HG03469 (cell line): ENCODE data around the gene SMOC1.

Experiments
- ATAC-seq: cut with Tn5 transposase; IDR thresholded peaks from one replicate; pipeline ENCODE4 v1.9.1; 2021; ENCODE audit warnings: mild to moderate bottlenecking, moderate library complexity, moderate number of reproducible peaks; ENCODE audit not compliant: unreplicated experiment

SMOC1 gene

GRCh38 chr14:69861025-69861569, 18.1 kb upstream of the SMOC1 start:
- ATAC-seq: no peak

GRCh38 chr14:69863083-69863482, 16.1 kb upstream of the SMOC1 start:
- ATAC-seq: no peak

- no peak for ATAC-seq
Observed at GRCh38 chr14:69865701-69866365, 13.4 kb upstream of the SMOC1 start.

GRCh38 chr14:69868363-69868963, 10.8 kb upstream of the SMOC1 start:
- no peak for ATAC-seq

- no peak for ATAC-seq
Observed at GRCh38 chr14:69870613-69871012, 8.6 kb upstream of the SMOC1 start.

- ATAC-seq: no peak
Observed at GRCh38 chr14:69873877-69874780, 5.1 kb upstream of the SMOC1 start.

GRCh38 chr14:69876221-69876847, 2.9 kb upstream of the SMOC1 start:
- no peak for ATAC-seq

- no peak for ATAC-seq
Observed at GRCh38 chr14:69876848-69877306, 2.3 kb upstream of the SMOC1 start.

- no peak for ATAC-seq
Observed at GRCh38 chr14:69877492-69877891, 1.7 kb upstream of the SMOC1 start.

- no peak for ATAC-seq
Observed at GRCh38 chr14:69878251-69878650, 965 bp upstream of the SMOC1 start.

- no peak for ATAC-seq
Observed at GRCh38 chr14:69880044-69880487, 850 bp downstream of the SMOC1 start.

GRCh38 chr14:69880893-69881292, 1.7 kb downstream of the SMOC1 start:
- no peak for ATAC-seq

- no peak for ATAC-seq
Observed at GRCh38 chr14:69882116-69882864, 3.1 kb downstream of the SMOC1 start.

- no peak for ATAC-seq
Observed at GRCh38 chr14:69882915-69883314, 3.7 kb downstream of the SMOC1 start.

GRCh38 chr14:69886453-69887242, 7.4 kb downstream of the SMOC1 start:
- ATAC-seq: no peak

GRCh38 chr14:69887740-69888657, 8.8 kb downstream of the SMOC1 start:
- no peak for ATAC-seq

GRCh38 chr14:69891422-69891821, 12.2 kb downstream of the SMOC1 start:
- no peak for ATAC-seq

- ATAC-seq: no peak
Observed at GRCh38 chr14:69895109-69895508, 15.9 kb downstream of the SMOC1 start.
